Measurements from ENCODE around the gene EXOC4.

GRCh38 chr7:133391206-133391605, 138.3 kb downstream of the EXOC4 start:
- TF ChIP-seq CTCF (IDR thresholded peaks at IDR 0.05; ENCODE audit: low read depth, low read length, poor library complexity, severe bottlenecking): no peak
- TF ChIP-seq EZH2phosphoT487 (IDR thresholded peaks at IDR 0.05; ENCODE audit: borderline replicate concordance, low read length): no peak

Measured in DOHH2 (cell line).